HG02884 (cell line): ENCODE data around the gene TRIM16.
"Not testable (repeated sequence)": the region's sequence is repeated elsewhere in the genome, so short reads cannot be mapped to it uniquely, and the experiment has no call there.

Experiments
- ATAC-seq: cut with Tn5 transposase; IDR thresholded peaks from one replicate; pipeline ENCODE4 v1.9.1; 2021; ENCODE audit warnings: mild to moderate bottlenecking, moderate library complexity; ENCODE audit not compliant: unreplicated experiment

The TRIM16 gene

DNA sequence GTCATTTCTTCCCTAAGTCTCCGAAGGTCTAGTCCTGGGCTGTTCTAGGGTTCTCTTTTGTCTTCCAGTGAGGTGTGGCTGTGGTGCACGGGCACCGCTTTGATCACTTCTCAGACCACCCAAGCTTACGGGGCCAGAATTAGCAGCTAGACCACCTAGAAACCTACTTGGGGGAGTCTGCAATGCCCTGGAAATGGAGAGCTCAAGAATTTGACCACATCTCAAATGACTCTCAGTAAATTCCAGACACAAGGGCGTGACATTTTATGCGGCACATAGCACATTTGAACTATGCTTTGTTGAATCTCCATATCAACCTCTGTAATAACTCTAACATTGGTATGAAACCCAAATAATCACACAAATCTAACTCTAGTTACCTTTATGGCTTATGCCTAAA lies 24.9 kb downstream of the TRIM16 start:
- no peak for ATAC-seq

DNA sequence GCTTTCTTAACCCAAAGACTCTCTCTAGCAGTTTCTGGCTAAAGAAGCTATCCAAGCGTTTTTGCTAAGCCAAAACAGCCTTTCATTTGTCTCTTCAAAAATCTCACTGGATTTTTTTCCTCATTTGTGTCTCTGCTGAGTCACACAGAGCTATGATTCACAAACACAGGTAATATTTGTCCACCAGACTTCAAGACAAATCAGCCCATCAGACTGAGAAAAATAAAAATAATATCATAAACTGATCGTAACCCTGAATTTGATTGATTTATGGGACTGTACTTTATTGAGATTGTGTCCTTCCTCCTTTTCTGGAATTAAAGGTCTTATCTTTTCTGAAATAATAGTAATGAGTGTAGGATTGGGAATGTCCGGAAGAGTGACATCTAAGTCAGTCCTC lies 25.8 kb downstream of the TRIM16 start:
- no peak for ATAC-seq

DNA sequence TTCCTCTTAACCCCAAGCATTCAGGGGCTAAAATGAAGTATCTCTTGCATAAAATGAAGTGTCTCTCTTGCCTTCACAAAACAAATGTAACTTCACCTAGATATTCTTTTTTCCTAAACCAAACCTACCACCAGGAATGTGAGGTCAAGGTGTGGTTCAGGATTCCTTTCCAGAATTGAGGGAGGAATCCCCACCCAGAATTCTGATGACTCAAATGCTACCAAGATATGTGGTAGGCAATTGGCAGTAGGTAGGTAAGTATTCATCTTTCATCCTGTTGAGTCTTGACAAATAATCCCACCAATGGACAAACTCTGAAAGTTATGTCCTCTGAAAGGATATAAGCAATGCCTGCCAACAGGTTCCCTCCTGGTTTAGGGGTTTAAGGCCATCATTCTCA lies 26.2 kb downstream of the TRIM16 start:
- no peak for ATAC-seq

DNA sequence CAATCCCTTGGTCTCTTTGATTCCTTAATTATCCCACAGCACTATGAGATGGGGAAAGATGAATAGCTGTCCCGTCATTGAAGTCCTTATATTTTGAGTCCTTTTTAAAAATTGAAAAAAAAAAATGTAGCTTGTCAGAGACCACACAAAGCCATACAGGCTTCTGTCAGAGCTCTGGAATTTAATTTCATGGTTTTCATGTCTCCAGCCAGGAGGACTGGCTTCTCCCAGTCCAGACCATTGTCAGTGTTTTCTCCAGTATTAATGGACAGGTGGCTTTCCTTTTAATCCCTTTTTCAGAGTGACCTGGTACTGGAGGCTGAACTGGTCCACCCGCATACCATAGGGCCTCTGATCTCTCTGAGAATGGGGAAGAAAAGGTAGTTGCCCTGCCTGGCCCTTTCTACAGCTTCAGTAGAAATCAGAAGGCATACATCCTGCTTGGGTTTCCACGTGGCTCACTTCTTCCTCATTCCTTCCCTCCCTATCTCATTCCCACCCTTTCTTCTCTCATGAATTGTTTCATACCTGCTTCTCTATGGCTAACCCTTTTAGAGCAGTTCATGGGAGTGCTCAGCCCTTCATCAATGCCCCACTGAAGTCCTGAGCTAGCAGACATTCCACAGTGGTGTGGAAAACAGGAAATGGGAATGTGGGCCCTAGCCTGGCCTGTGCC lies 29.1 kb downstream of the TRIM16 start:
- no peak for ATAC-seq

DNA sequence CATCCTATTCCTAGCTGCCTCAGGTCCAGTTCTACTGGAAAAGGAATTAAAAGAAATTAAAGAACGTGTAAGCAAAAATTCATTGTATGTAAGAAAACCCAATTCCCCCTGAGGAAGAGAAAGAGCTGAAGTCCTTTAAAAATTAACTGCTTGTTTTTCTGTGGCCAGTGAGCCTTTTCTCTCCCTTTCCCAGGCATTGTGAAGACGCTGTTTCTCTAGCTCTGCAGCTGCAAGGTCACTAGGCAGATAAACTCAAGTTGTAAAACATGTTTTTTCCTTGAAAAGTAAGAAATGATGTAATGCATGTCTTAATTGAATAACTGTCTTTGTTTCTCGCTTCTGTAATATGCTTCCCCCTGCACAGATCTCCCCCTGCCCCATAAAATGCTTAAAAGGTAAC lies 29.7 kb downstream of the TRIM16 start:
- ATAC-seq = not testable (repeated sequence)

DNA sequence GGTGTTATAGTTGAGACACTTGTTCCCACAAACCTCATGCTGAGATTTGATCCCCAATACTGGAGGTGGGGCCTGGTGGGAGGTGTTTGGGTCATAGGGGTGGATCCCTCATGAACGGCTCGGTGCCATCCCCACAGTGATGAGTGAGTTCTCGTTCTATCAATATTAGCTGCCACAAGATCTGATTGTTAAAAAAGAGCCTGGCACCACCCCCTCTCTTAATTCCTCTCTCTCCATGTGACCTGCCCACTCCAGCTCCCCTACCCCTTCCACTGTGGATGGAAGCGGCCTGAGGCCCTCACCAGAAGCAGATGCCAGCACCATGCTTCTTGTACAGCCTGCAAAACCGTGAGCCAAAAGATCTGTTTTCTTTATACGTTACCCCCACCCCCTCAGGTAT lies 31.2 kb downstream of the TRIM16 start:
- no peak for ATAC-seq

DNA sequence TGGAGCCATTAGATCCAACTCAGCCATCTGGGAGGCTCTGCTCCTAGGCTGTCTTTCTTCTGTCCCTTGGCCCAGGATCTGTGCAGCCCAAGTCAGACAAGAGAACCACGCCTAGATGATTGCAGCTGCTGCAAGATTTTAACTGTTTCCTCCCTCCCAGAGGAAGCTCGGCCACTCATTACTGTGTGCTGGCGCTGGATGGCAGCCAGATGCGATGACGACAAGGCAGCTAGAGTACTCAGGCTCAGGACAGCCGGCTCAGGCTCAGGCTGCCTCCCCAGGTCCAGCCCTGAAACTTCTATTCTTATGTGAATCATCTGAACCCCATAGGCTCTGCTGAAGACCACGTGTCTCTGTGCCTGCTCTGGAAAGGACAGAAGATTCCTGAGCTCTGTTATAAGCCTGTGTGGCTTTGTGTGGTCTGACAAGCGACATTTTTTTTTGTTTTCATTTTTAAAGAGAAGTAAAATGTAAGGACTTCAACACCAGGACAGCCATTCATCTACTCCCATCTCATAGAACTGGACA lies 32.5 kb downstream of the TRIM16 start:
- peak; percentile 87 for ATAC-seq

DNA sequence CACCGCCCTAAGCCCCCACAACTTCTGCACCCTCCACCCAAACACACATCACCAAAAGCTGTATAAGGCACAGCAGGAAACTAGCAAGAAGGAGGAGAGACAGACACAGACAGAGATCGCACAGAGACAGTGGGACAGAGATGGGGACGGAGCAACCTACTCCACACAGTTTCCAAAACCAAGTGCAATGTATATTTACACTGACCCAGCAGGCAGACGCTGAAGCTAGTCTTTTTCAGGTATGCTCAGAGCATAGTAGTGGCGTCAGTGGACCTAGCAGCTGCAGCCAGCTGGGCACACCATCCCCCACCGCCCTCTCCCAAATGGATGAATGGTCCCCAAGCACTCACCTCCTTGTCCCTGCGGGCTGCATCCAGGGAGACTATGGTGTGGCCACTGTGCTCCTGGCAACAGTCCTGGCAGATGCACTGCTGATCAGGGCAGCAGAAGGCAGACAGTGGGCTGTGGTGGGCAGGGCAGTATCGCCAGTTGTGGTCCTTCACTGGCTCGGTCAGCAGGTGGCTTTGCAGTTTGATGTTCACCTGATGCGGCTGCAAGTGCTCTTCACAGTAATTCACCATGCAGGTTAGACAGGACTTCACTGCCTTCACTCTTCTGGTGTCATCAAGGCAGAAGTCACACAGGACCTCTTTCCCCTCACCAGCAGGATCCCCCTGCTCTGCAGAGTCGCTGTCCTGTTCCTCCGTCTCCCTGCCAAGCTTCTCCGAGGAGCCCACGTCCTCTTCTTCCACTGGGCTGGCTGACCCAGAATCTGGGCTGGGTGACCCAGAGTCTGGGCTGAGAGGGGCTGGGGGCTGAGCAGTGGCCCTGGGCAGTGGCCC lies 33.1 kb downstream of the TRIM16 start:
- ATAC-seq = no peak

DNA sequence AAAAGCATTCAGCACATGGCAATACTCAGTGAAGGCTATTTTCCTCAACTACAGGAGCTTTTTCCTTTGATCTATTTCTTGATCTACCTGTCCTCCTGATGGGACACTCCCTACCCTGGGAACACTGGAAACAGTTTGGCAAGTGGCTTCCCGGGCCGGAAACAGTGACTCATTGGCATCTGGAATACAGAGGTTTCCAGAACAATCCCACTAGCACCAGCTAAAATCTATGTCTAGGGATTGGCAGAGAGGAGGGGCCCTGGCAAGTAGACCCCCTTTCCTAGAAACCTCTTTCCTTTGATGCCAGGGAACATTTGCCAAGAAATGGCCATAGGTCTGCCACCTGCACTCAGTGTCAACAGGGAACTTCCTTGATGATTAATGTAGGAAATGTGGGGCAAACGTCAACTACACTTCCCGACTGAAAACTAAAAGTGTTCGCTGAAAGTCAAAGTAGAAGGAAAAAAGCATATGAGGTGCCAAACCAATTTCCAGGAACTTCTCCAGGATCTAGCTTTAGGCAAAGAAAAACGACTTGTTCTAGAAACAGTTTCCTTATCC lies 34.2 kb downstream of the TRIM16 start:
- ATAC-seq = no peak

DNA sequence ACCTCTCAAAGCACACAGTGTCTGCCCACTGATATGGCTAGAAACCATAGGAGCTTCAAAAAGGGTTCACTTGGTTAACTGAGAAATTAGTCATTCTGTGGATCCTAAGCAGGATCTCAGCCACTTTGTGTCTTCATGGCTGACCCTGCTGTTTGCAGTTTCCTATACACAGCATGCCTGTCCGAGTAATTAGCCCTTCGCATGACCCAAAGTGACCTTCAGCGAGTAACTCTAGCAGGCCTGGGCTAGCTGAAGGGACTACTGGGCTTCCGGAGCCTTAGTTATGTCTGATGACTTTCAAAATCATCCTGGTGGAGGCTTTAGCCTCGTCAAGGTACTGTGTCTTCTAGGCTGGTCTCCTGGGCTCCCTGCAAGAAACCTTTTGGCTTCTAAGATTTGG lies 35.7 kb downstream of the TRIM16 start:
- no peak for ATAC-seq

DNA sequence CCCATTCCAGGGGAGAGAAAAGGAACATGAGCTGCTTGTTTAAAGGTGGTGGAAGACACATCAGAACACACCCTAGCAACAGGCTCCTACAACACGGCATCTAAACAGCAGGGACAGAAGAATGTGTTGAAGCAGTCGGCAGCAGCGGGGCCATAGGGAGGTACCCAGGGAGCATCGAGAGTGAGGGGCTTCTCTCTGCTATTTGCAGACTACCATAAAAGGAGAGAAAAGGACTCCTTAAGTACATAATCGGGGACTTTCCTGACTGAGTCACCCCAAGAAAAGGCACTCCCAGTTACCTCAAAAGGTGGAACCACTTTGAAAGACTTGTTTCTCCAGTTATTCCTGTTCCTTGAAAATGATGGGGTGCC lies 38.2 kb downstream of the TRIM16 start:
- not testable (repeated sequence) for ATAC-seq

DNA sequence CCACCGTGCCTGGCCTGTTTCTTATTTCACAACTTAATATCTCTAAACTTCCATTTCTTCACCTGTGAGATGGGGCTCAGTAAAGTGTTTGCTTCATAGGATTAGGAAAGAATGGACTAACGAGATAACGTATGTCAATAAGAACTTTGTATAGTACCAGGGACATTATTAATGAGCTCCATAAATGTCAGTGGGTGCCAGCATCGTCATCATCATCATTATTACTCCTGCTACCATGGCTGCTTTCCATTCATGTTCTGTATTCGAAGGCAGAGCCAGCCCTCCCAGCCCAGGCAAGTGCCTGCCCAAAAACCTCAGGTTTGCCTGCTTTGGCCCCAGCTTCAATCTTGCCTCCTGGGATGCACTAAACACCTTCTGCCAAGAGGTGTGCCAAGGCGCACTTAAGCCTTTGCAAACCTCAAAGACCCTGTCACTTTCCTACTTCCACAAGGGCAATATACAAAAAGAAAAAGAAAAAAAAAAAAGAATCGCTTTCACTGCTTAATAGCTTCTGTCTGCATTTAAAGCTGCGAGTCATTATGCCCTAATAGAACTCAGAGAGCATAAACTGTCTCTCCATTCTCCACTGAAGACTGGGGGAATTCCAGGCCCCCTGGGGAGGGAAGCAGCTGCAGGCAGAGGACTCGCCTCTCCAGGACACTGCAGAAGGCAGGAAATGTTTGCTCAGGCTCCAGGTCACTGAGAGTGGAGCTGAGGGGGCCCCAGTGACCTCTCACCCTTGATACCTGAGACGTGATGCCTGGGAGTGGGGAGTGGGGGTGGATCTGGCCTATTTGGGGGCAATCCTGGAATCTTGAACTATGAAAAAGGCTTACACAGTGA lies 38.8 kb downstream of the TRIM16 start:
- ATAC-seq = not testable (repeated sequence)

DNA sequence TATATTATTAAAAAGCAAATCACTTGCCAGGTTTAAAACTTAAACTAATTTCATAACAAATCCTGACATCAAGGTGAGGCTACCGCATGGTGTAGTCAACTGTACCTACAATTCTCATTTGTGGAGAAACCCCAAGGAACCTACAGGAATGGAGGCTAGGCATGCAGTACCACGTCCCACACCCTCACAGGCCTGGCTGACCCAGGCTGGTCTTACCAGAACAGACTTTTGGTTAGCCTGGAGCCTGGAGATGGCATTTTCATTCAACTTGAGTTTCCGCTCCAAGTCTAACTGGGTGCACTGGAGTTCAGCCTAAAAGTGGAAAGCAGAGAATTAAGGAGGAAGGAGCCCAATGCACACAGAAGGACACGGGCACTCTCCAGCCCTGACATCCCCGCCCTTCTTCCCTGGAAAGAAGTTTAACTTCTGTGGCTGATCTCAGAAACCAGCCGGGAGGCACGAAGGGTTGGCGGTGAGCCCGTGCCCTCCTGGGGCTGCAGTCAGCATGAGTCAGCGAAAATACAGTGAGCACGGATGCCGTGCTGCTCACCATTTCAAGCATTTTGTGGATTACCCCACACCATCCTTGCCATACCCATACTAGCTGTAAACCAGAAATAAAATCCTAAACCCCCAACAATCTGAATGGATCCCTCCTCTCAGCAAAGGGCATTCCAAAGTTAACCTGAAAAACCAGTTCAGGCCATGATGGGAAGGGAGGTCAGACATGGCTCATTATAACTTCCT lies 41.4 kb downstream of the TRIM16 start:
- ATAC-seq = not testable (repeated sequence)

DNA sequence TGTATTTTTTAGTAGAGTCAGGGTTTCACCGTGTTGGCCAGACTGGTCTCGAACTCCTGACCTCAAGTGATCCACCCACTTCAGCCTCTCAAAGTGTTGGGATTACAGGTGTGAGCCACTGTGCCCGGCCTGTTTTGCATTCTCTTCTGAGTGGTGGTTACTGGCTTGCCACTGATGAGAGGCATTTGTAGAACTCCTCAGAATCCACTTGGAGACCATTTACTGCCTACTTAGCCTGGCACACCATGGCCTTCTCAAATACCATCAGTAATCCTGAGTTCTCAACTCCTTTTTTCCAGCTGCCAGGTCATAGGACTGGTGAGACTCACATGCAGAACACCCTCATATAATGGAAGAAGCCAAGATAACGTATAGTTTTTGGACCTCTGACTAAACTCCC lies 42.1 kb downstream of the TRIM16 start:
- not testable (repeated sequence) for ATAC-seq

DNA sequence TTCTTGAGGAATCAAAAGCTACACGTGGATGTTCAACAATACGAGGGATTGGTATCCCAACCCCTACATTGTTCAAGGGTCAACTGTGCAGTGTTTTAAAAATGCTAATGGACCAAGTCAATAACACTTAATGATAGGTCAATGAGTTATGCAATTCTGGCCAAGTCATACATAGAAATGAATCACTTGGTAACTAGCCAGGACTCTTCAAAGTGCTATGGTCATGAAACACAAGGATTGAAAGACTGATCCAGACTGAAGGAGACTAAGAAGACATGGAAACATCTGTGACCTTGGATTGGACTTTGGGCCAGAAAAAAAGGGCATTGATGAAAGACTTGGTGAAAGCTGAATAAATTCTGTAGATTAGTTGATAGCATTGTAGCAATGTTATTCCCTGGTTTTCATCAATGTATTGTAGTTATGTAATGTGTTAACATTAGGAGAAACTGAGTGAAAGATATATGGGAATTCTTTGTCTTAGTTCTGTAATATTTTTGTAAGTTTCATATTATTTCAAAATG lies 53.1 kb downstream of the TRIM16 start:
- ATAC-seq = not testable (repeated sequence)

DNA sequence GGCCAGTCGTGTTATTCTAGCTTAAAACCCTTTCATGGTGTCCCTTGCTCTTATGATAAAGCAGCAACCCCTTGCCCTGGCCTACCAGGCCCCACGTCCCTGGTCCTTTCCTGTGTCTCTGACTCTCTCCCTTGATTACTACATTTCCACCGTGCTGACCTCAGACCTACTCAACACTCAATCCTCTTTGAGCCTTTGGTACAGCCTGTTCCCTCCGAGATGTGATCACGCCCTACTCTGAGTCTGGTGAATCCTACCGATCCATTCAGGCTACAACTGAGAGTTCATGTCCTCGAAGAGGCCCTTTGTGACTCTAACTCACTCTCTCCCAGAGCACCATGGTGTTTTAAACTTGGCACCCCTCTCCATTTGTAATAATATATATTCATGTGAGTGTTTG lies 54.1 kb downstream of the TRIM16 start:
- ATAC-seq = not testable (repeated sequence)

DNA sequence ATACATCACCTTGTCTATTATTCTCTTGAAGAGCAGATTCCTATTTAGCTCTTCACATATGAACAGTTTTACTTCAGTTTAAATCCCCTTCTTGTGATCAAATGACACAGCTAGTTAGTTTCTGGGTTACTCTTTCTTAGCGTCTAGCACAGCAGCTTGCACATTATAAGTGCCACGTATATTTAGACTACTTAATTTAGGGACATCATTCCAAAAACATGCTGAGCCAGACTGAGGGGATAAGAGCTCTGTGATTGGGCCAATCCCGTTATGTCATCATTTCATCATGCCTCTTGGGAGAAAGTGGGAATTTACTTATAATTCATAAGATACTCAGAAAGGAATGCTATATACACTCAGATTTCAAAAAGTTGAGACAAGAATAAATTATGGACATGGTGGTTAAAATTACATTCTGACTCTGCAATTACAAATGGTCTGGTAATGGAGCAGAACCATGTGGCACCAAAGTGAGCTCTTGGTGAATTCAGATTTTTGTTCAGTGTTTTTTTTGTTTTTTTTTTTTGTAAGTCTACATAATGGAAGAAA lies 60.4 kb downstream of the TRIM16 start:
- not testable (repeated sequence) for ATAC-seq

DNA sequence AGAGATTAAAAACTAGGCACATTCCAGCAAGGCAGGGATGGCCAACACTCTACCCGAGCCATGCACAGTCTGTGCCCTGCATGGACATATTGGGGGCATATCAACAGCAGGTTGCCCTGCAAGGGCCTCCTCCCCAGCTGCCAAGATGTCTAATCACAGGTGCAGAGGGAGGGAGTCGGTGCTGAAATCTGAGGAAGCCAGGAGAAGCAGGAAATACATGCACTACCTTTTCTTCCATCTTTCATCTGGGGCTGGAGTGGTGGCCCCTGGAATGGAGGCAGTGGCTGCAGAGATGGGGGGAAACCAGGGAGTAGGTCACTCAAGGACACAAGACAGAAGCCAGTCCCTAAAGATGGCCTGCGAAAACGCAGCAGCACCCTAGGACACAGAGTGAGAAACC lies 60.9 kb downstream of the TRIM16 start:
- not testable (repeated sequence) for ATAC-seq

DNA sequence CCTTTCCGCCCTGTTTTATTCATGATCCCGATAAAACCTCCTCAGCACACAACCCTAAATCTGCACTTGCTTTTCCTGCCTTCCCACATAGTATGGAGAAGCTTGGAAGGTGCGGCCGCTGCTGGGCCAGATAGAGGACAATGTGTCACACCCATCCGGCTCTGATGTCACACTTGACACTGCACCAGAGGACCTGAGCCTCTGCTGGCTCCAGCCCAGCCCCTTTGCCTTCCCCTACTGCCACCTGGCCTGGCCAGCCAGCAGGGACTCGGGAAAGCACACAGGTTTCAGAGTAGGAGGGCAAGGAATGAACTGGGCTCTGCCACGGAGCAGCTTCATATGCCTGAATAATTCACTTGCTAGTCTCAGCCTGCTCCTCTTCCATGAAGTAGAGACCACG lies 62.0 kb downstream of the TRIM16 start:
- ATAC-seq = not testable (repeated sequence)
